HCT116 (cell line): ENCODE measurements around the gene NUDT22. TPM values are rescaled to one million over a fixed set of nuclear protein-coding genes. Genes with fewer than 3 reads are reported as not detected.

Experiments used
- ATAC-seq: fragments of 200-7000 bp; cut with Tn5 transposase; 2 replicates; pipeline ENCODE4 v1.9.1; 2020; ENCODE audit warnings: mild to moderate bottlenecking, moderate library complexity
- BruUV-seq: library from RNA; stranded (reverse); fragments of 400-500 nt; replicated peaks from 2 replicates; lab custom pipeline; 2021; lab: Mats Ljungman, UMichigan
- CTCF ChIA-PET: fragments of 300-600 bp; sonication (Branson Sonifier 250); formaldehyde crosslinking; loops from one replicate; lab custom pipeline; 2021; ENCODE audit warnings: antibody characterized with exemption; lab: Charles Lee
- POLR2A ChIA-PET: fragments of 300-600, 350-600 bp; sonication (Branson Sonifier 250); formaldehyde crosslinking; loops from one replicate; lab custom pipeline; 2021; ENCODE audit warnings: antibody characterized with exemption; lab: Charles Lee
- RAD21 ChIA-PET, 2 experiments: fragments of 300-600 bp; sonication (Branson Sonifier 250); formaldehyde crosslinking; loops; one replicate each; lab custom pipeline; 2023; ENCODE audit warnings: low total read pairs in 2 of 2; ENCODE audit not compliant: uncharacterized antibody in 2 of 2, unreplicated experiment in 2 of 2, low non-redundant PET in 1 of 2; lab: Charles Lee
- DNase-seq: peaks from one replicate; pipeline ENCODE4 v3.0.0-alpha.2; 2010; ENCODE audit warnings: low read depth, low spot score
- H2AFZ ChIP-seq: fragments of 200-600 bp; shearing (Covaris generic), sonication (generic); 2 replicates; pipeline ENCODE4 v1.6.1; 2017; ENCODE audit warnings: low read depth, mixed run types, mixed read lengths, antibody characterized with exemption, low read length; ENCODE audit not compliant: poor library complexity, severe bottlenecking
- H3K27ac ChIP-seq: 2 replicates; pipeline ENCODE4 v1.5.1; 2012; ENCODE audit warnings: low read depth, low read length
- H3K27me3 ChIP-seq: fragments of 200-600 bp; sonication (generic); 2 replicates; pipeline ENCODE4 v1.6.1; 2016; ENCODE audit warnings: mixed run types, low read length, mixed read lengths; ENCODE audit not compliant: insufficient read depth
- H3K36me3 ChIP-seq, 2 experiments: fragments of 200-500 bp in 1 of 2; fragments of 200-600 bp in 1 of 2; sonication (Bioruptor generic) in 1 of 2; sonication (generic) in 1 of 2; 2 replicates each; pipeline versions ENCODE4 v1.5.1 to v1.6.1; 2014 to 2016; ENCODE audit warnings: low read length in 2 of 2, inconsistent platforms in 1 of 2, mixed read lengths in 1 of 2, mixed run types in 1 of 2; ENCODE audit not compliant: insufficient read depth in 2 of 2, control insufficient read depth in 1 of 2
- H3K4me1 ChIP-seq, 2 experiments: fragments of 200-600 bp in 1 of 2; sonication (generic) in 1 of 2; 2 replicates each; pipeline versions ENCODE4 v1.5.1 to v1.6.1; 2012 to 2017; ENCODE audit warnings: low read length in 2 of 2, inconsistent platforms in 1 of 2, mild to moderate bottlenecking in 1 of 2, mixed read lengths in 1 of 2, mixed run types in 1 of 2, moderate library complexity in 1 of 2; ENCODE audit not compliant: insufficient read depth in 2 of 2, control insufficient read depth in 1 of 2
- H3K4me2 ChIP-seq: fragments of 200-600 bp; sonication (generic); 2 replicates; pipeline ENCODE4 v1.6.1; 2017; ENCODE audit warnings: mixed run types, low read length, mixed read lengths
- H3K4me3 ChIP-seq, 2 experiments: fragments of 200-600 bp in 1 of 2; sonication (generic) in 1 of 2; replicated peaks in 1 of 2; 2 replicates each; pipeline ENCODE4 v1.5.1; 2011 to 2016; ENCODE audit warnings: low read length in 2 of 2, control low read depth in 1 of 2, low read depth in 1 of 2, mild to moderate bottlenecking in 1 of 2, mixed read lengths in 1 of 2, mixed run types in 1 of 2
- H3K79me2 ChIP-seq: fragments of 200-600 bp; sonication (generic); 2 replicates; pipeline ENCODE4 v1.6.1; 2017; ENCODE audit warnings: mild to moderate bottlenecking, mixed run types, low read length, moderate library complexity, mixed read lengths; ENCODE audit not compliant: insufficient read depth
- H3K9ac ChIP-seq: fragments of 200-600 bp; sonication (generic); 2 replicates; pipeline ENCODE4 v1.6.1; 2016; ENCODE audit warnings: low read length, mixed read lengths
- H3K9me2 ChIP-seq: fragments of 200-600 bp; sonication (generic), shearing (Covaris generic); 2 replicates; pipeline ENCODE4 v1.6.1; 2017; ENCODE audit warnings: mixed run types, mild to moderate bottlenecking, moderate library complexity; ENCODE audit not compliant: insufficient read depth
- H3K9me3 ChIP-seq, 2 experiments: fragments of 200-500 bp in 1 of 2; fragments of 200-600 bp in 1 of 2; sonication (Bioruptor generic) in 1 of 2; sonication (generic) in 1 of 2; 2 replicates each; pipeline ENCODE4 v1.6.1; 2014 to 2017; ENCODE audit warnings: low read length in 2 of 2, mixed read lengths in 2 of 2, inconsistent platforms in 1 of 2, low read depth in 1 of 2, mild to moderate bottlenecking in 1 of 2, mixed run types in 1 of 2, moderate library complexity in 1 of 2; ENCODE audit not compliant: control insufficient read depth in 1 of 2, insufficient read depth in 1 of 2
- H4K20me1 ChIP-seq: fragments of 200-600 bp; sonication (generic), shearing (Covaris generic); 2 replicates; pipeline ENCODE4 v1.6.1; 2017; ENCODE audit warnings: mixed run types, mild to moderate bottlenecking, moderate library complexity; ENCODE audit not compliant: insufficient read depth
- CBX3 ChIP-seq: IDR thresholded peaks from 2 replicates; pipeline ENCODE4 v1.6.1; 2012; ENCODE audit warnings: low read depth
- CEBPB ChIP-seq: IDR thresholded peaks from 2 replicates; pipeline ENCODE4 v1.6.1; 2012; ENCODE audit warnings: low read depth
- EGR1 ChIP-seq: IDR thresholded peaks from 2 replicates; pipeline ENCODE4 v1.6.1; 2012; ENCODE audit warnings: low read depth
- ELF1 ChIP-seq: IDR thresholded peaks from 2 replicates; pipeline ENCODE4 v1.6.1; 2012; ENCODE audit warnings: low read depth, borderline replicate concordance
- EZH2 ChIP-seq: fragments of 200-600 bp; sonication (generic); IDR thresholded peaks from 2 replicates; pipeline ENCODE4 v1.6.1; 2017; ENCODE audit warnings: antibody characterized with exemption, mixed run types
- EZH2phosphoT487 ChIP-seq: fragments of 200-600 bp; IDR thresholded peaks from 2 replicates; pipeline ENCODE4 v1.6.1; 2018; ENCODE audit warnings: antibody characterized with exemption, borderline replicate concordance
- FOSL1 ChIP-seq: IDR thresholded peaks from 2 replicates; pipeline ENCODE4 v1.6.1; 2012; ENCODE audit warnings: low read depth
- JUND ChIP-seq: IDR thresholded peaks from 2 replicates; pipeline ENCODE4 v1.6.1; 2012
- POLR2AphosphoS5 ChIP-seq: IDR thresholded peaks from 2 replicates; pipeline ENCODE4 v1.6.1; 2011; ENCODE audit warnings: mild to moderate bottlenecking, low read depth, low read length, moderate library complexity
- RAD21 ChIP-seq: IDR thresholded peaks from 2 replicates; pipeline ENCODE4 v1.6.1; 2012; ENCODE audit warnings: low read depth, mild to moderate bottlenecking
- SP1 ChIP-seq: IDR thresholded peaks from 2 replicates; pipeline ENCODE4 v1.6.1; 2012; ENCODE audit warnings: low read depth
- TCF7L2 ChIP-seq: IDR thresholded peaks from 2 replicates; pipeline ENCODE4 v1.7.0; 2011; ENCODE audit warnings: borderline replicate concordance, inconsistent platforms; ENCODE audit not compliant: insufficient read depth, insufficient read length; ENCODE audit errors: extremely low read depth
- YY1 ChIP-seq: IDR thresholded peaks from 2 replicates; pipeline ENCODE4 v1.6.1; 2011; ENCODE audit warnings: low read length, low read depth, moderate library complexity, mild to moderate bottlenecking; ENCODE audit not compliant: insufficient replicate concordance; ENCODE audit errors: extremely low read depth
- ZFX ChIP-seq: fragments of 450-650 bp; IDR thresholded peaks from 2 replicates; pipeline ENCODE4 v1.6.1; 2017
- ZNF274 ChIP-seq: fragments of 200-500 bp; sonication (Bioruptor generic); IDR thresholded peaks from 2 replicates; pipeline ENCODE4 v1.6.1; 2014; ENCODE audit warnings: mild to moderate bottlenecking, low read depth, low read length, inconsistent platforms
- intact Hi-C: fragments of 100-400 bp; cut with micrococcal nuclease; formaldehyde crosslinking; loops from 2 replicates; pipeline ENCODE4 v1.10.0; 2022
- total RNA-seq: library from RNA; stranded (reverse); gene quantifications from one replicate; pipeline ENCODE4 v1.2.1, GENCODE V29; 2021; ENCODE audit not compliant: unreplicated experiment
- TF ChIP-seq, protein P1 (sequence below): IDR thresholded peaks from 2 replicates; pipeline ENCODE4 v1.6.1; 2012

NUDT22 gene
- total RNA-seq, 1 experiment from 2014 or later = 70.9 TPM

DNA sequence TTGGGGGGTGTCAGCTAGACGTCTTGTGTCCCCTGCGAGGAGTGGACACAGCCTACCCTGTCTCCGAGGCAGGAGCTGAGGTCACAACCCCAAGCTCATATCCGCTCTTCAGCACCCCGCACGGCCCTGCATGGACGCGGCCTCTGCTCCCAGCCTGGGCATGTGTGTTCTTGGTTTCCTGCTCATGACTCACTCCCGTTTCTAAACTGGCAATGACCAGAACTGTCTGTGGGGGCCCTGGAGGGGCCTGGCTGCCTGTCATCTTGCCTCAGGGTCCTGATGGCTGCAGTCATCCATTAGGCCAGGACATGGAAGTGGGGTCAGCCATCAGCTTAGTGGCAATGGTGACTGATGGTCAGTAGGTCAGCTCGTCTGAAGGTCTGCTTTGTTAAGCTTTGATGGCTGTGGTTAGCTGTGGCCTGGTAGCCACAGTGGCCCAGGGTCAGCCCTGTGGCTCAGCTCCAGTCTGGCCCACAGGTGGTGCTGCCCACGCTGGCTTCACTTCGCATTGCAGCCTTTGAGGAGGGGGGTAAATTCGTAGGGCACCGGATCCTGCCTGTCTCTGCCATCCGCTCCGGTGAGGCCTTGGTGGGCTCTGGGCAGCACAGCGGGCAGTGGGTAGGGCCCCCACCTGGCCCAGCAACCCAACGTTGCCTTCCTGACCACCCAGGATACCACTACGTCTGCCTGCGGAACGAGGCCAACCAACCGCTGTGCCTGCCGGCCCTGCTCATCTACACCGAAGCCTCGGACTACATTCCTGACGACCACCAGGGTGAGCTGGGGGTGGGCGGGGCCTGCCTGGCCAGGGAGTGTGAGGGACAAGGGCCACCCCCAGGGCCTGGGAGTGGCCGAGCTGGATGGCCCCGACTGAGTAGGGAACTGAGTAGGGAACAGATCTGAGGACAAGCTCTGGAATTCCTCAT lies 37.2 kb downstream of the NUDT22 start (continued):
- no peak for TF ChIP-seq POLR2AphosphoS5
- TF ChIP-seq TCF7L2 = no peak

DNA sequence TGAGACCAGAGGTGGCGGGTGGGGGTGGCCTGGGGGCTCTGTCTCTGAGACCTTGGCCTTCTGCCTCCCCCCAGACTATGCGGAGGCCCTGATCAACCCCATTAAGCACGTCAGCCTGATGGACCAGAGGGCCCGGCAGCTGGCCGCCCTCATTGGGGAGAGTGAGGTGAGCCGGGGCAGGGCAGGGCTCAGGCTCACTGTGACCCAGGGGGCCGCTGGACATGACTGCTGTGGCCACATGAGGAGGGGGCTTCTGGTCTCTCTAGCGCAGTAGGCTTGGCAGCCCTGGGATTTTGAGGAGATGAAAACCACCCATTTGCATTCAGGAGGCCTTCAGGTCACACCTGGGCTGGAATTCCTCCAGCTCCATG lies 37.9 kb downstream of the NUDT22 start:
- no peaks in the 10 kb centered on the region for H3K9me3 ChIP-seq
- H3K9ac ChIP-seq = no peak overlapping the region
- peaks cover 13 to 14% of the 10 kb centered on the region in 2 experiments; a peak in 3 of 4 replicates for H3K4me1 ChIP-seq
- intact Hi-C loops = no loop called here
- RAD21 ChIA-PET = no interaction called here
- no peak overlapping the region for H3K4me3 ChIP-seq
- H3K4me2 ChIP-seq = no peak overlapping the region
- no peaks in the 10 kb centered on the region for H4K20me1 ChIP-seq
- peaks cover 2% of the 10 kb centered on the region; the same call in 1 of the 2 replicates for H3K79me2 ChIP-seq
- DNase-seq = no peak
- H3K27ac ChIP-seq = no peak overlapping the region
- CTCF ChIA-PET = interaction anchor here (1.4 kb wide), 1 partner anchor 14 kb away, joined by 4 read pairs; no protein-coding TSS in a partner anchor
- BruUV-seq = no TSS peak
- ATAC-seq = no peak
- TF ChIP-seq FOSL1 (no peak), RAD21 (no peak), ZNF274 (no peak), EGR1 (no peak), SP1 (no peak), ELF1 (no peak), TCF7L2 (no peak), CBX3 (no peak), YY1 (no peak), CEBPB (no peak), JUND (no peak), EZH2phosphoT487 (no peak), ZFX (no peak), EZH2 (no peak)
- TF ChIP-seq, protein P1, sequence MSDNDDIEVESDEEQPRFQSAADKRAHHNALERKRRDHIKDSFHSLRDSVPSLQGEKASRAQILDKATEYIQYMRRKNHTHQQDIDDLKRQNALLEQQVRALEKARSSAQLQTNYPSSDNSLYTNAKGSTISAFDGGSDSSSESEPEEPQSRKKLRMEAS = no peak
- TF ChIP-seq, all 23 proteins: peak for 0
- no peak overlapping the region for H2AFZ ChIP-seq
- peaks cover 15 to 46% of the 10 kb centered on the region in 2 experiments; a peak in 3 of 4 replicates for H3K36me3 ChIP-seq
- no peaks in the 10 kb centered on the region for H3K27me3 ChIP-seq
- POLR2A ChIA-PET = no interaction called here
- H3K9me2 ChIP-seq = no peaks in the 10 kb centered on the region
